Mucosa of descending colon (tissue), 3 donors: ENCODE results near the gene DGCR8. TPM values are rescaled to one million over a fixed set of nuclear protein-coding genes. Genes with fewer than 3 reads are reported as not detected.

ENCODE experiments used
- ATAC-seq: fragments of 200-7000 bp; cut with Tn5 transposase; one replicate; pipeline ENCODE4 v1.9.1; 2020; ENCODE audit warnings: mild to moderate bottlenecking, moderate library complexity
- DNase-seq, 3 donors: peaks; one replicate each; pipeline ENCODE4 v3.0.0-alpha.2; 2020
- H3K36me3 ChIP-seq: fragments of 200-600 bp; one replicate; pipeline ENCODE4 v1.8.0; 2021; ENCODE audit warnings: low read depth, mild to moderate bottlenecking
- H3K4me1 ChIP-seq: fragments of 200-600 bp; one replicate; pipeline ENCODE4 v1.8.0; 2021; ENCODE audit warnings: low read depth, mild to moderate bottlenecking
- H3K4me3 ChIP-seq: fragments of 200-600 bp; one replicate; pipeline ENCODE4 v1.8.0; 2021; ENCODE audit warnings: mild to moderate bottlenecking
- H3K9me3 ChIP-seq: fragments of 200-600 bp; one replicate; pipeline ENCODE4 v1.8.0; 2021; ENCODE audit warnings: mild to moderate bottlenecking
- intact Hi-C, 2 donors: fragments of 100-400 bp; cut with DNase I in 1 of 2; cut with micrococcal nuclease in 1 of 2; formaldehyde crosslinking; loops; one replicate each; pipeline versions ENCODE4 v1.11.0 to v1.11.1; 2022; cut with DNase I, micrococcal nuclease
- total RNA-seq, 3 donors: library from RNA; stranded (reverse); fragmentation: NEBNext Ultra II Directional in 2 of 3; extraction: Animal tissue kit (Norgen Biotek cat#: 25700) in 2 of 3; gene quantifications; one replicate each; pipeline versions ENCODE4 v1.2.1 to v1.2.4, GENCODE V29; 2021 to 2023
- TF ChIP-seq, protein P1 (sequence below): fragments of 200-600 bp; IDR thresholded peaks from one replicate; pipeline ENCODE4 v1.8.0; 2022; ENCODE audit warnings: antibody characterized with exemption, mild to moderate bottlenecking
- donor health status: DM: no; HTN: no; CAD: no; lungs with moderate emphysema.
- donor health status: DM: no; HTN: no; CAD: no.
- donor health status: DM: no; HTN: yes; CAD: no.

DGCR8 gene
- total RNA-seq, 3 donors from 2014 or later = 39.0 to 48.8 (median 48.4) TPM

DNA sequence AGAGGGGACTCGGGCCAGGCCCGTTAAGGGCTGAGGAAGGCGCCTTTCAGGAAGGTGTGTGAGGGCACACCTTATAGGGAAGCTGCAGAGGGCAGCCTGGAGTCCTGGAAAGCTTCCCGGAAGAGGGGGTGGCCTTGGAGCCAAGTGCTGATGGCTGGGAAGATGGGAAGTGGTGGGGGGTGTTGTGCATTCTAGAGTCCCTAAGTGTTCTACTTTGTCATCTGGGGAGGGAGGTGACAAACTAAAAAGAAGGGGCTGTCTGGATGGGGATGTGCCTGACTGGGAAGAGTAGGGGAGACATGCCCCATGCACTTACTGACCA is 58.3 kb downstream of the DGCR8 start:
- ATAC-seq (peak; percentile 45), DNase-seq (no peak)
- TF ChIP-seq, protein P1, sequence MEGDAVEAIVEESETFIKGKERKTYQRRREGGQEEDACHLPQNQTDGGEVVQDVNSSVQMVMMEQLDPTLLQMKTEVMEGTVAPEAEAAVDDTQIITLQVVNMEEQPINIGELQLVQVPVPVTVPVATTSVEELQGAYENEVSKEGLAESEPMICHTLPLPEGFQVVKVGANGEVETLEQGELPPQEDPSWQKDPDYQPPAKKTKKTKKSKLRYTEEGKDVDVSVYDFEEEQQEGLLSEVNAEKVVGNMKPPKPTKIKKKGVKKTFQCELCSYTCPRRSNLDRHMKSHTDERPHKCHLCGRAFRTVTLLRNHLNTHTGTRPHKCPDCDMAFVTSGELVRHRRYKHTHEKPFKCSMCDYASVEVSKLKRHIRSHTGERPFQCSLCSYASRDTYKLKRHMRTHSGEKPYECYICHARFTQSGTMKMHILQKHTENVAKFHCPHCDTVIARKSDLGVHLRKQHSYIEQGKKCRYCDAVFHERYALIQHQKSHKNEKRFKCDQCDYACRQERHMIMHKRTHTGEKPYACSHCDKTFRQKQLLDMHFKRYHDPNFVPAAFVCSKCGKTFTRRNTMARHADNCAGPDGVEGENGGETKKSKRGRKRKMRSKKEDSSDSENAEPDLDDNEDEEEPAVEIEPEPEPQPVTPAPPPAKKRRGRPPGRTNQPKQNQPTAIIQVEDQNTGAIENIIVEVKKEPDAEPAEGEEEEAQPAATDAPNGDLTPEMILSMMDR = no peak
- Histone ChIP-seq H3K4me1 (peaks cover 7% of the 10 kb centered on the region), H3K4me3 (no peak overlapping the region), H3K9me3 (no peaks in the 10 kb centered on the region), H3K36me3 (no peaks in the 10 kb centered on the region)
- intact Hi-C loops = no loop called here

DNA sequence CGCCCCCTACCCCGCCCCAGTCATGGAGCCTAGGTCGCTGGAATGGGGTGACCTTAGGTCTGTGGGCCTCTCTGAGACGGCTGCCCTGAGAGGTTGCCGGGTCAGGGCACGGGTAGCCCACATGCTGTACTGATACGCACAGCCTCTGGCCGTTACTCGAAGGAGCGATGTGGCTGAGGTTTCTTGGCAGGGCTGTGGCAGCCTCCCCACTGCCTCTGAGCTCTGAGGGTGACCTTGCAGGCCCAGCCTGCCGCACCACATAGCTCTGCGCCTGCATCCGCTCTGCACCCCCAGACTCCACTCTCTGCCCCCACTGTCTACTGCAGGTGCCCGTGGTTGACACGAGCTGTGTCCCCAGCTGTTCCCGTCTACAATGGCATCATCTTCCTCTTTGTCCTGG is 58.8 kb downstream of the DGCR8 start:
- TF ChIP-seq, protein P1 = no peak
- DNase-seq (no peak), ATAC-seq (no peak)
- intact Hi-C loops = no loop called here
- Histone ChIP-seq H3K4me3 (no peak overlapping the region), H3K36me3 (no peaks in the 10 kb centered on the region), H3K4me1 (peaks cover 5% of the 10 kb centered on the region), H3K9me3 (no peaks in the 10 kb centered on the region)

DNA sequence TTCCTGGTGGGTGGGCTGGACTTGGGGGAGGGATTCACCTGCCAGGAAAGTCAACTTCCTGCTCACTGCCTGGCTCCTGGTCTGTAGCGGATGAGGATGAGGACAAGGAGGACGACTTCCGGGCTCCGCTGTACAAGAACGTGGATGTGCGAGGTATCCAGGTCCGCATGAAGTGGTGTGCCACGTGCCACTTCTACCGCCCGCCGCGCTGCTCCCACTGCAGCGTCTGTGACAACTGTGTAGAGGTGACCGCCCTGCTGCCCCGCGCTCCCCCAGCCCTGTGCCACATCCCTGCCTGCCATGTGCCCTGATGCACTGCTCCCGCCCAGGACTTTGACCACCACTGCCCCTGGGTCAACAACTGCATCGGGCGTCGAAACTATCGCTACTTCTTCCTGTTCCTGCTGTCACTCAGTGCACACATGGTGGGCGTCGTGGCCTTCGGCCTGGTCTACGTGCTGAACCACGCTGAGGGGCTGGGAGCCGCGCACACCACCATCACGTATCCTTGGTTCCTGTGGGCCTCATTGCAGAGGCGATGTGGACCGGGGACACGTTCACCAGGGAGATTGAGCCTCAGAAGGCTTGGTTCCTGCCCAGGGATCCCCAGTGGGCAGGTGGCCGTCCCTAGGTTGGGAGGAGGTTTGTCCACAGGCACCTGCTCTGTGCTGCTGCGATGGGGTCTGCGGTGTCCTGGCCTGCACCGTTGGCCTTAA is 59.5 kb downstream of the DGCR8 start:
- DNase-seq (no peak), ATAC-seq (no peak)
- H3K9me3 ChIP-seq = no peaks in the 10 kb centered on the region
- intact Hi-C loops = no loop called here
- no peak overlapping the region for H3K4me3 ChIP-seq
- no peaks in the 10 kb centered on the region for H3K36me3 ChIP-seq
- peaks cover 3% of the 10 kb centered on the region for H3K4me1 ChIP-seq
- TF ChIP-seq, protein P1 = no peak

DNA sequence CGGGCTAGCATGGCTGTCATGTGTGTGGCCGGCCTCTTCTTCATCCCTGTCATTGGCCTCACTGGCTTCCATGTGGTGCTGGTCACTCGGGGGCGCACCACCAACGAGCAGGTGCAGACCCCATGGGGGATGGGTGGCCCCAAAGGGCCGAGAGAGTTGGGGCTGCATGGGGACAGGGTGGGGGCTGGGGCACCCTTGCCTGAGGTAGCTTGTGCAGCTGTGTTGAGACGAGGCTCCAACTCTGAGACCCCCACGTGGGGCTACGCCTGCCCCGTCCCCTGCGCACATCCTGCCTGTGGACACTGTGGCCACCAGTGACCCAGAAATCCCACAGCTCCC is 60.0 kb downstream of the DGCR8 start:
- no peaks in the 10 kb centered on the region for H3K36me3 ChIP-seq
- no peak for DNase-seq
- no peak overlapping the region for H3K4me3 ChIP-seq
- H3K4me1 ChIP-seq = peaks cover 3% of the 10 kb centered on the region
- intact Hi-C loops = no loop called here
- ATAC-seq = no peak
- no peaks in the 10 kb centered on the region for H3K9me3 ChIP-seq
- TF ChIP-seq, protein P1 = no peak

DNA sequence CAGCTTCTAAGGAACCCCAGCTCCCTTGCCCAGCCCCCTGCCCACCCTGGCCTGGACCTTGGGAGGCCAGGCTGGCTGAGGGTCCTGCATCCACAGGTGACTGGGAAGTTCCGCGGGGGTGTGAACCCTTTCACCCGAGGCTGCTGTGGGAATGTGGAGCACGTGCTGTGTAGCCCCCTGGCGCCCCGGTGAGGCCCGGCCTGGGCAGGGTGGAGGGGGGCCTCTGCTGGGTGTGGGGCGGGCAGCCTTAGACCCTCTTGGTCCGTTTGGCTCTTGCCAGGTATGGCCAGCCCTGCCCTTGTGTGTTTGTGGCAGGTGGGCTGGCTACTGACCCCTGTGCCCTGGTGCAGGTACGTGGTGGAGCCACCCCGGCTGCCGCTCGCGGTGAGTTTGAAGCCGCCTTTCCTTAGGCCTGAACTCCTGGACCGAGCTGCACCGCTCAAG is 60.5 kb downstream of the DGCR8 start:
- ATAC-seq = no peak
- intact Hi-C loops = no loop called here
- Histone ChIP-seq H3K4me1 (peaks cover 3% of the 10 kb centered on the region), H3K9me3 (no peaks in the 10 kb centered on the region), H3K36me3 (no peaks in the 10 kb centered on the region), H3K4me3 (no peak overlapping the region)
- DNase-seq = no peak
- TF ChIP-seq, protein P1 = no peak
